Choroid plexus epithelial cell (primary cell): Measurements from ENCODE around the gene NRAP.

Experiments
- DNase-seq: peaks from one replicate; pipeline ENCODE4 v3.0.0-alpha.2; 2010; ENCODE audit warnings: low read depth
- H3K4me3 ChIP-seq: 2 replicates; pipeline ENCODE4 v1.5.1; 2011; ENCODE audit warnings: low read depth, mild to moderate bottlenecking, control low read depth, low read length, moderate library complexity
- CTCF ChIP-seq: conservative IDR thresholded peaks from 2 replicates; pipeline ENCODE4 v1.5.1; 2011; ENCODE audit warnings: low read depth, mild to moderate bottlenecking, control low read depth, inconsistent platforms, low read length, moderate library complexity

The NRAP gene

DNA sequence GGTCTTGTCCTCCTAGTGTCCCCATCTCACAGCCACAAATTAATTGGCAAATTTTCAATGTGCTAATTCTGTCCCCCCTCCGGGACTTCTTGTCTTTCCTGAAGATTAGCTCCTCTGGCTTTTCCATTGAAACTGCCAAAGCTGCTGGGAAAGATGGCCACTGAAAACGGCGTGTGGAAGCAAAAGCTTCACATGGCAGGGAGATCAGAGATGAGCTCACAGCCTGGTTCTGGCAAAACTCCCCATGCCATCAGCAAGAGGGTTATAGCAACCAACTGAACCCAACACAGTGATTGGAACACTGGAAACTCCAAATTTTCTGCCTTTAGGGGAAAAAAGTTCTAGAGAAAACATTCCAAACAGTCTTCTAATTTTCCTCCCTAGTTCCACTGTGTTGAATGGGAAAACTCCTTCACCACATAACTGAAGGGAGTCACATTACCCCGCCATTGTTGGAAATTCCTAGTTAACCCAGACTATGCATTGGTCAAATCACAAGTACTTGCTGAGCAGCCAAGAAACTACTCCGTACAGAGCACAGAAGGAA lies 37.0 kb downstream of the NRAP start:
- no peak for TF ChIP-seq CTCF
- no peak overlapping the region for H3K4me3 ChIP-seq
- no peak for DNase-seq

DNA sequence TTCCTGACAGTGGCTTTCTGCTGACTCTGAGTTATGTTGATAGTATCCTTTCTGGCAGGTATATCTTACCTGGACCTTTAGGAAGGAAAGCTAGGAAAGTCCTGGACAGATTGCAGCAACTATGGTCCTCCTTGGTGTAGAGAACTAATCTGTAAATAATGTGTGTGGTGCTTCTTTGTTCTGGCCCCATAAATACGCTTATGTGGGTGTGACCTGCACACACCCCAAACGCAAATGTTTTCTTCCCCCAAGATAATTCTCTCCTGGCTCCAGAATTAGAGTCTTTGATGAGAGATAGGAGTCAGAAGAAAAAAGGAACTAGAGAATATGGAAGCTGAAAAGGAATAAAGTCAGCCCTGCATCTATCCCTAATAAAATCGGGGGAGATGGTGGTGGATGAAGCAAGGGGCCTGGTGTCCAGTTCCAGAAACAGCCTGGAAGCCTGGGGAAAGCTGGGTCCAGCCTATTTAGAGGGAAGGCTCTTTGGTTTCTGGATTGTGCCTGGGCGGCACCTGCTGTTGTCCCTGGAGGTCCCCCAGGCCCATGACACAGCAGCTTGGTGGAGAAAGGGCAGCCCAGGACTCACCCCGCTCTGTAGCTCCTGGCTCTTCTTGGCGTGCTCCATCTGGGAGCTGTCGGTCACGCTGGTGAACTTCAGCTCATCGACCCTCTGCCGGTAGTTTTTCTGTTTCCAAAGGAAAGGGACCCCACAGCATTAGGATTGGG lies 38.2 kb downstream of the NRAP start:
- DNase-seq, result no peak
- no peak for TF ChIP-seq CTCF
- H3K4me3 ChIP-seq, result no peak overlapping the region

- DNase-seq, result no peak
Measured at GRCh38 chr10:113622831-113623230, 41.0 kb downstream of the NRAP start.

DNA sequence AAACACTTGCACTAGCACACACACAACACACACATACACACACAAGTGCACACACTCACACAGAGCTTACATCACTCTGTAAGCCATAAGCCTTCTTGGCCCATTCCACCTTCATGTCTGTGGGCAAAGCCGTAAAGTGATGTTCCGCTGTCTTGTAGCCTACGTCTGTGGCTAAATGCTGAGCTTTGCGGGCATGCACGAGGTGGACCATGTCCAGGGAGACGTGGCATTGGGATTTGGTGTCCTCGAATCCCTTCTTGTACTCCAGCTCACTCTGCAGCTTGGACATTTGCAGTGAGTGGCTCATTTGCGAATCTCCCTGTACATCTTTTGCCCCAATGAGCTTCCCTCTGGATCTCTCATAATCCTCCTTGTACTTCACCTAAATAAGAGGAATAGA lies 42.0 kb downstream of the NRAP start:
- no peak for DNase-seq
- TF ChIP-seq CTCF, result no peak
- H3K4me3 ChIP-seq, result no peak overlapping the region

More at GRCh38 chr10:113622831-113623230, 41.0 kb downstream of the NRAP start:
- H3K4me3 ChIP-seq, result no peak overlapping the region
- TF ChIP-seq CTCF, result no peak

- no peak for TF ChIP-seq CTCF
- H3K4me3 ChIP-seq, result no peak overlapping the region
- DNase-seq, result no peak
Measured at GRCh38 chr10:113620936-113621335, 42.9 kb downstream of the NRAP start.

GRCh38 chr10:113620511-113620910 lies 43.3 kb downstream of the NRAP start:
- H3K4me3 ChIP-seq, result no peak overlapping the region
- DNase-seq, result no peak
- no peak for TF ChIP-seq CTCF

DNA sequence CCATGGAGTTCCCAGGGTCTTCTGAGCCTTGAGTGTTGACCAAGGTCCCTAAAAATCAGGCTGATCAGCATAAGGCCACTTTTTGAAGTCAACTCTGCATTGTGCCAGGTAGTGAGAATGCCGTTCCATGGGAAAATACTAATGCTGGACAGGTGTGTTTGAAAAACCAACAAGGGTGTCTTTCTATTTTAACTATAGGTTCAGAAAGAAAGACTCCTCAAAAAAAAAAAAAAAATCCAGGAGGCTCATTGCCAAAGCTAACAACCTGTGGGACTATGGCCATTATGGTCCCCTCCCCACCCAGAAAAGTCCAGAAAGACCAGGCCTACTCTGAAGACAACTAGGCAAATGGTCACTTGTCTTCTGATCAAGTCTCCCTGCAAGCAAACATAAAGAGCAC lies 44.4 kb downstream of the NRAP start:
- H3K4me3 ChIP-seq, result no peak overlapping the region
- TF ChIP-seq CTCF, result no peak
- DNase-seq, result no peak
